Lower leg skin (tissue), 4 donors: Measurements from ENCODE around the gene UBE2L6. TPM values are rescaled to one million over a fixed set of nuclear protein-coding genes. Genes with fewer than 3 reads are reported as not detected.

Source experiments
- DNase-seq, 2 donors: peaks; one replicate each; pipeline ENCODE4 v3.0.0-alpha.2; 2019; ENCODE audit warnings: low spot score in 2 of 2
- H3K4me3 ChIP-seq: fragments of 200-600 bp; sonication (generic); 2 replicates; pipeline ENCODE4 v1.5.1; 2017; ENCODE audit warnings: mild to moderate bottlenecking, low read depth; ENCODE audit not compliant: poor library complexity, severe bottlenecking
- CTCF ChIP-seq, 3 donors: fragments of 450-650 bp; IDR thresholded peaks; one replicate each; pipeline ENCODE4 v1.5.1; 2016; ENCODE audit warnings: antibody characterized with exemption in 3 of 3, mild to moderate bottlenecking in 3 of 3, moderate library complexity in 2 of 3
- POLR2A ChIP-seq, 2 donors: fragments of 450-650 bp; IDR thresholded peaks; one replicate each; pipeline ENCODE4 v1.6.1; 2016 to 2017; ENCODE audit warnings: antibody characterized with exemption in 2 of 2, mild to moderate bottlenecking in 1 of 2, moderate library complexity in 1 of 2
- WGBS, 2 donors: methylation state at CpG; one replicate each; pipeline ENCODE4 v1.1.5; 2018; 5-methylcytosine and 5-hydroxymethylcytosine counted together
- intact Hi-C: fragments of 100-400 bp; cut with DNase I; formaldehyde crosslinking; loops from one replicate; pipeline ENCODE4 v1.15.0; 2023; ENCODE audit warnings: low total_unique reads
- total RNA-seq, 4 donors: library from RNA; depleted of rRNA; stranded (reverse); fragments of >200 nt; gene quantifications; one replicate each; pipeline ENCODE4 v1.1.0, GENCODE V29; 2016

UBE2L6 gene
- total RNA-seq, 4 donors from 2014 or later = 14.5 to 31.0 (median 19.9) TPM

DNA sequence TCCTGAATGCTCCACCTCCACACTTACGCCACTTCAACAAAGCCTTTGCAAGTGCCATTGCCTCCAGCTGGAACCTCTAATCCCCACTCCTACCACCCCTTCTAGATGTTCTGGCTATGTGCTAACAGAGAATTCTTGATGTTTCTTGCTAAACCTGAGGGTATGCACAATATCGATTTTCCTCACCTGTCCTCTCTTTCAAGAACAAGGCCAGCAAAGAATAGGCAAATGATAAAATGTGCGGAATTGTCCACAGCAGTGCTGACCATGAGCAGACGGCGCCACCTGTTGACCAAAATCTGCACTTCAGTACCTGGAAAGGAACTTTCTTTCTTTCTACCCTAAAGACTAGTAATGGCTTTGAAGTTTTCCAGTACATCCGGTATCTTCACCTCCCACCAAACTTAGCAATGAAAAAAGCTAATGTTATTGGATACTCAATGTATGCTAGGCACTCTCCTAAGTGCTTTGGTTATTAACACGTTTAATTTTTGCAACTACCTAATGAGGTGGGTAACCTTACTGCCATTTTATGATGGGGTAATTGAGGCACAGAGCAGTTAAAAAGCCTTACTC lies 40.3 kb downstream of the UBE2L6 start:
- intact Hi-C loops = loop anchor here (5.0 to 10.0 kb wide), 2 partner anchors 70 to 182 kb away; no protein-coding TSS in a partner anchor
- H3K4me3 ChIP-seq = no peak overlapping the region
- TF ChIP-seq CTCF (IDR thresholded peaks at IDR 0.05) (peak in 1 of 3 donors; percentile 82), POLR2A (IDR thresholded peaks at IDR 0.05) (no peak)
- peak; percentile 71 to 92 for DNase-seq
- WGBS, 2 donors = 15 to 16% methylated on average over 7 of the region's 7 CpGs

- 85 to 89% methylated on average over 4 of the region's 4 CpGs for WGBS, 2 donors
- no peak for DNase-seq
- H3K4me3 ChIP-seq = no peak overlapping the region
- intact Hi-C loops = loop anchor here (10.0 kb wide), 1 partner anchor 179 kb away; no protein-coding TSS in a partner anchor
- TF ChIP-seq POLR2A (IDR thresholded peaks at IDR 0.05) (no peak), CTCF (IDR thresholded peaks at IDR 0.05) (no peak)
Measured at GRCh38 chr11:57523419-57523818, 44.1 kb downstream of the UBE2L6 start.

DNA sequence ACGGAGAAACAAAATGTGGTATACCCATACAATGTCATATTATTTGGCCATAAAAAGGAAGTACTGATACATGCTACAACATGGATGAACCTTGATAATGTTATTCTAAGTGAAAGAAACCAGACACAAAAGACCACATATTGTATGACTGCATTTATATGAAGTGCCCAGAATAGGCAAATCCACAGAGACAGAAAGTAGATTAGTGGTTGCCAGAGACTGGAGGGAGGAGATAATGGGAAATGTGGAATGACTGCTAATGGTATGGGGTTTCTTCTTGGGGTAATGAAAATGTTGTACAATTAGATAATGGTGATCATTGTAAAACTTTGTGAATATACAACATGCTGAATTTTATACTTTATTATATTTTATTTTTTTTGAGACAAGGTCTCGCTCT lies 46.4 kb downstream of the UBE2L6 start:
- no peak overlapping the region for H3K4me3 ChIP-seq
- intact Hi-C loops = loop anchor here (10.0 kb wide), 1 partner anchor 176 kb away; no protein-coding TSS in a partner anchor
- 89 to 91% methylated on average over 2 of the region's 2 CpGs for WGBS, 2 donors
- no peak for DNase-seq
- TF ChIP-seq CTCF (IDR thresholded peaks at IDR 0.05) (no peak), POLR2A (IDR thresholded peaks at IDR 0.05) (no peak)

GRCh38 chr11:57516061-57516443 lies 51.4 kb downstream of the UBE2L6 start:
- TF ChIP-seq CTCF (IDR thresholded peaks at IDR 0.05) (no peak), POLR2A (IDR thresholded peaks at IDR 0.05) (no peak)
- intact Hi-C loops = no loop called here
- H3K4me3 ChIP-seq = peak overlapping the region; percentile 79
- no peak for DNase-seq
- WGBS, 2 donors = 13 to 18% methylated on average over 5 of the region's 5 CpGs

GRCh38 chr11:57515332-57516060 lies 52.0 kb downstream of the UBE2L6 start, which contains the start of gene SLC43A1:
TSS of gene SLC43A1 (minus strand) at chr11:57515702. CDS start at chr11:57514111, 1,591 bp downstream.
- TF ChIP-seq POLR2A (IDR thresholded peaks at IDR 0.05) (no peak), CTCF (IDR thresholded peaks at IDR 0.05) (no peak)
- peak within 1 kb of the TSS; percentile 79 for H3K4me3 ChIP-seq
- intact Hi-C loops = no loop called here
- 0% methylated on average over 30 to 64 of the region's 66 CpGs for WGBS, 2 donors
- peak in 1 of 2 donors; percentile 95 for DNase-seq
